Measurements from ENCODE around the gene KRT82.

The KRT82 gene

DNA sequence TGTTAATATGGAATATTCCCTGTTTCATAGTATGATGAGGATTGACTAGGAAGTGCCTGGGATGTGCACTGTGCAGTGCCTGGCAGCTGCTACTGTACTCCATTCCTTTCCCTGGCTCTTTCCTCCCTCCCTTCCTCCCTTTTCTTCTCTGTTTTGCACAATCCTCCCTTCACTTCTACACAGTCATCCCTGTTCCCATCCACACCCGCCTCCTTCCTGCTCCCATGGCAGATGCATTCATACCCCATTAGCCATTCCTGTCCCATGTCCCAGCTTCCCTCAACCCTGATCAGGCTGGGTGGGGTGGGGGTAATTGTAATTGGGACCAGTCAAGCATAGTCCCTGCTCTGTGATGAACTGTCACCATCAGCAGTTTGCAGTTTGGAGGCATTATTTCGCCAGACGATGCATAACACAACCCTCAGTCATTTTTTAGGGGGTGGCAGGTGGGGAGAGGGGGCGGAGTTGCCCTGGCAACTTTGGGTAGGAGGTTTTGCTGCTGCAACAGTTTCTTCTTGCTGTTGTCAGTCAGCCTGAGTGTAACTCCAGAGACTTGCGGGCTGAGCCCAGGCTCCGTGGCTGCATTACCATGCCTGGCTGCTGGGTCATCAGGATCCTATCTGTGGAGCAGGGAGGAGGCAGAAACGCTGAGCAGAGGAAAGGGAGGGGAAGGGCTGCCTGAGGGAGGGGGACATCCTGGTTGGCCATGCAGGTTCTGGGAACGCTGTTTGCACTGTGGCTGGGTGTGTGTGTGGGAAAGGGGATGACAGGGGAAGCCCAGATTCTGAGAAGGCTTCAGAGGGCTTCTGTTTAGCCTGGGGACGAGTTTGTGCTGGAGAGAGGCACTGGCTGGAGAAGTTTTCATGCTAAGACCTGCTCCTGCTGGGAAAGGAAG is 16.6 kb downstream of the KRT82 start:
- no peak for FAIRE-seq
- DNase-seq (ENCODE audit: extremely low spot score, insufficient read length, low read depth), result no peak

DNA sequence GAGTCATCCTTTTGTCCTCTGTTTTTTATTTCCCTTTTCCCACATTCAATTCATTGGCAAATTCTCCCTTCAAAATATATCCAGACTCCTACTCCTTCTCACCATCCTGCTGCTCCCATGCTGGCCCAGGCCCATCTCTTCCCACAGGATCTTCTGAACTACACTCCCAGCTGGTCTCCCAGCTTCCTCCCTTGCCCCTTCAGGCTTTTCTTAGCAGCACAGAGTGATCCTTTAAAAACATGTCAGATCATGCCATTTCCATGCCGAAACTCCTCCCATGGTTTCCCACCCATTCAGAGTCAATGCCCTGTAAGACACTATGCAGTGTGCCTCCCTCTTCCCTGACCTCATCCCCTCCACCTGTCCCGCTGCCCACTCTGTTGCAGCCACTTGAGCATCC is 18.3 kb downstream of the KRT82 start:
- DNase-seq (ENCODE audit: extremely low spot score, insufficient read length, low read depth) (no peak), FAIRE-seq (no peak)

DNA sequence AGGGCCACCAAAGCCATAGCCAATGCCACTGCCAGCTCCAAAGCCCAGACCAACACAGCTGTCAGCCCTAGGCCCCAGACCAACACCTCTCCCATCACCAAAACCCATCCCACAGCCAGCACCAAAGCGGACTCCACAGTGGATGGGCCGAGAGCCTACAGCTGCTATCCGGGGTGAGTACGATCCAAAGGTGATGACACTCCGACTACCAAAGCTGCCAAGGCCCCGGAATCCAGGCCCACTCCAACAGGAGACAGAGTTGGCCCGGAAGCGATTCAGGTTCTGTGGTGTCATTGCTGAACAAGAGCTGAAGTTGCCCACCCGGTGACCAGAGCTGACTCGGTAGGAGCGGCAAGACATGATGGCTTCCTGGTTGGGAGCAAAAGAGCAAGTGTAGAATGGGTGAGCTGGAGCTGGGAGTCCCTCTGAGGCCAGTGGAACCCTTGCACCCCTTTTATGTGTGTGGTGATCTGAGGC is 20.9 kb downstream of the KRT82 start, which contains the start of gene KRT84:
TSS of gene KRT84 (minus strand) at position 427 of the 477 bp plus-strand sequence. CDS start at position 360, 67 bp downstream.
- FAIRE-seq (no peak), DNase-seq (ENCODE audit: extremely low spot score, insufficient read length, low read depth) (no peak)

DNA sequence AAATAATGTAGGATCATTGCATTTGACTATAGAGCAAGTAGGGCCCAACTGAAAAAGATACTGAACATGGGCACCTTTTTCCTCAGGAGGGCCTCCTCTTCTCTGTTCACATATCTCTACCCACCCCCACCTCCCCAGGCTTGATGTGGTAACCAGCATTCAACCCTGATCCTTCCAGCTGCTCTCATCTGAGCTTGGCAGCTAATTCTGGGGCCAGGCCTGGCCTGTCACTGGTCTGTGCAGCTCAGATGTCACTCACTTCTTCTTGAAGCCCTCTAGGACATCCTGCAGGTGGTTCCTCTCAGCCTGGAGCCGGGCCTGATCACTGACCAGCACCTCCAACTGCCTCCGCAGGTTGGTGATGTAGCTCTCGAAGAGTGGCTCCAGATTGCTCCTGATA is 22.8 kb downstream of the KRT82 start:
- no peak for FAIRE-seq
- DNase-seq (ENCODE audit: extremely low spot score, insufficient read length, low read depth), result no peak

DNA sequence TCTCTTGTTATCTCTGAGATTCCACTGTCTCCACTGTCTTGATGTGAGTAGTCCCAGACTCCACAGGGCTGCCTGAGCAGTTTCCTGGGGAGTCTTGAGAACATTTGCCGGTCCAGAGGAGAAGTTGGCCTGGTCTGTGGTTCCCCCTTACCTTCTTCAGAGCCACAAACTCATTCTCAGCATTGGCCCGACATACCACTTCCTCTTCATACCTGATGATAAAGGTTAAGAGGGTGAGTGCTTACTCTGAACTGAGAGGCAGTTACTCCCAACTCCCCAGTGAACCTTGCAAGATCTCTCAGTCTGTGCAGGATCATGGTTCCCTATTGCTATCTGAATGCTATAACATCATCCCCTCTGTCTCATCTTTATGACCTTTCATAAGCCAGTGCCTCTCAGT is 23.3 kb downstream of the KRT82 start:
- DNase-seq (ENCODE audit: extremely low spot score, insufficient read length, low read depth), result no peak
- no peak for FAIRE-seq

DNA sequence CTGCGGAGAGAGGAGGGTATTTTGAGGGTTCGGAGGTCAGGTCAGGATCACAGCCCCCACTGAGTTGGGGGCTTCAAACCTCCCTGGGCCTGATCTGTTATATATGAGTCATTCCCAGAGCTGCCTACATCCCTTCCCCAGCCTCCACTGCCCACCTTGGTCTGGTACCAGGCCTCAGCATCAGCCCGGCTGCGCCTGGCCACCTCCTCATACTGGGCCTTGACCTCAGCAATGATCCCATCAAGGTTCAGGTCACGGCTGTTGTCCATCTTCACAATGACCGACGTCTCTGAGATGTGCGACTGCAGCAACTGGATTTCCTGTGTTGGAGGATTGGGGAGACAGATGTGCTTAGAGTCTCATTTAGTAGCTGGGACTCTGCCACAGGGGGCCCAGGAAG is 24.9 kb downstream of the KRT82 start:
- DNase-seq (ENCODE audit: extremely low spot score, insufficient read length, low read depth) (no peak), FAIRE-seq (no peak)

DNA sequence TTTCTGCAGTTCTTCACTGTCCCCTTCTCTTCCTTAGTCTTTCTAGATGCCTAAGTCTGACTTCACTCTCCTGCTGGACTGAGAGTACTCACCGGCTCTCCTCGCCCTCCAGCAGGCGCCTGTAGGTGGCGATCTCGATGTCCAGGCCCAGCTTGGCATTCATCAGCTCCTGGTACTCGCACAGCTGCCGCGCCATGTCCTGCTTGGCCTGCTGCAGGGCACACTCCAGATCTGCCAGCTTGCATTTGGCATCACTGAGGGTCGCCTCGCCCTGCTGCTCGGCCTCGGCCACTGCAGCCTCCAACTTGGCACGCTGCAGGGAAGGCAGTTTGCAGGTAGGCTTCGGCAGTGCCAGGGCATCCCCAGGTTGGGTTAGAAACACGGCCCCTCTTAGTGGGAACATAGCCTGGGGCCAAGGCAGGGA is 25.9 kb downstream of the KRT82 start:
- FAIRE-seq (no peak), DNase-seq (ENCODE audit: extremely low spot score, insufficient read length, low read depth) (no peak)

DNA sequence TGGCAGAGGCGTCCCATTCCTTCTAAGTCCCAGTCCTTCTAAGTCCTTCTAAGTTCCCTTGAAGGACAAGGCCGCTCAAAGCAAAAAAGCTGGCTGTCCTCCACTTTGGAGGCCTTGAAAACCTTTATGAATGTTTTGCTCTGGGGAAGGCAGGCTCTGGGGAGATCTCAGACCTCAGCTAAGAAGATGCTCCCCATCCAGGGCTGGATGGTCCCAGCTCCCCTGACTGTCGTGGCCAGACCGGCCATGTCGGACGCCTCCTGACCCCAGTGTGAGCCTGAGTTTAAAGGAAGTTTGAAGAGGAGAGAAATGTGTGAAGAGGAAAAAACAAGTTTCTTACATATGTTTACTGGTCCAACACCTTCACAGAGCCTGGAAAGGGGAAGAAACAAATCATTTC is 26.6 kb downstream of the KRT82 start:
- FAIRE-seq (no peak), DNase-seq (ENCODE audit: extremely low spot score, insufficient read length, low read depth) (no peak)

DNA sequence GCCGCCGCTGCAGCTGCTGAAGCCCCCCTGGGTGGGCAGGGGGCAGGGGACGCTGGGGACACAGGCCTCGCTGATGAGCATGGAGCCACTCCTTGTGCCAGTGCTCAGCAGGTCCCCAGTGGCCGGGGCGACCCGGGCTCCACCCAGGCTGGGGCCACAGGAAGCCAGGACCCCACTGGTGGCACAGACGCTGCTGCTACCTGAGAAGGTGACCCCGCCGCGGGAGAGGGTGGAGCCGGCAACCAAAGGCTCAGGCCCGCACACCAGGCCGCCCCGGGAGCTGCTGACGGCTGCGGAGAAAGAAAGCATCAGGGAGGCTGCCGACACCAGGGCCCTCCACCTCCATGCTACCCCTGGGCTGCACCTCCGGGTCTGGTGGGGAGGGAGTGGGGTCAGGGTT is 28.0 kb downstream of the KRT82 start:
- DNase-seq (ENCODE audit: extremely low spot score, insufficient read length, low read depth), result no peak
- FAIRE-seq, result no peak

DNA sequence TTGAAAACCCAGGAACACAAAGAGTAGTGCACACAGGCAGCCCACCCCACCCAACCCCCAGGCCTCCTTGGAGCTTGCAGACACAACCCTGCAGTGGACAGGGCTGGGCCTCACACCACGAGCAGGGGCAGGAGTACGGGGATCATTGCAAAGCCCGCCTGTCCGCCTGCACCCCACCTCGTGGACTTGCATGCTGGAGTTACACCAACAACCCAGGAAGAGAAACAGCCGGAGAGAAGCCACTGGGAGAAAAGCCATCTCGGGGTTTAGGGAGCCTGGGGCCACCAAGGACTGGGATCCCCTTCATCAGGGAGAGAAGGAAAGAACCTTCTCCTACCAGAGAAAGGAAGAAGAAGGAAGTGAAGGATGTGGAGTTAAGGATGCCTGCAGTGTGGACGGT is 28.9 kb downstream of the KRT82 start:
- FAIRE-seq, result no peak
- no peak for DNase-seq (ENCODE audit: extremely low spot score, insufficient read length, low read depth)

DNA sequence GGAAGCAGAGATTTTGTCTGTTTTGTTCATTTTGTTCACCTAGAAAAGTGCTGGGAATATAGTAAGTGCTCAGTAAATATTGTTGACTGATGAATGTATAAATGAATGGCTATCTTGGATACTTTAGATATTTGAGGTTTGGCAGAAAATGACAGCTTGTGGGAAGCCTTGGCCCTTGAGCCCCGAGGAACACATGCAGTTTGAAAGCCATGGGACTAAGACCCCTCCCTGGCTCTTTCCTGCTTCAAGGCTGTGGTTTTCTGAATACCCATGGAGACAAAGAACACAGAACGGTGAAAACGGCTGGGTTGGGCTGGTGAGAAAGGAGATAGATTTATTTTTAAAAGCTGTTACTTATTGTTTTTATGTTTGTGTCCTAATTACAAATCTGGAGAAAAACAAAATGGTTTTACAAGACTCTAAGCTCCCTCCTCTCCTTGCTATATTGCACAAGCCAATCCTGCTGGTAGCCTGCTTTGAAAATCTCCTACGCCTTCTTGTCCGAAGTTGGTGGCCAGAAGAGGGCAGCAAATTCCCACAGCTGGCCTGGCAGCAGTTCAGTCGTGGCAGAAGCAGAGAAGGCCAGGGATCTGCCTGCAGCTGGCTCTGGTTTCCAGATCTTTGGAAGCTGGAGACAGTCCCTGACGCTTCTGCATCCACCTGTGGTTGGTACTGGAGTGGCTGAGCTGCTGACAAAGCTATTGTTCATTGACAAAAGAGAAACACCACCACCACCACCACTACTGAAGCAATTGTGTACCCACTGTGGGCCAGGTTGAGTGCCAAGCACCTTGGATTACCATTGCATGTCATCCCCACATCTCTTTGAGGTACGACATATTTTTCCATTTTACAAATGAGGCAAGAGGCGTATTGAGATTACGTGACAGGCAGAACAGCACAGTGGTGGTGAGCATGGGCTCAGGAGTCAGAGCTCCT is 33.6 kb downstream of the KRT82 start:
- DNase-seq (ENCODE audit: extremely low spot score, insufficient read length, low read depth) (peak; percentile 45), FAIRE-seq (peak; percentile 80)

DNA sequence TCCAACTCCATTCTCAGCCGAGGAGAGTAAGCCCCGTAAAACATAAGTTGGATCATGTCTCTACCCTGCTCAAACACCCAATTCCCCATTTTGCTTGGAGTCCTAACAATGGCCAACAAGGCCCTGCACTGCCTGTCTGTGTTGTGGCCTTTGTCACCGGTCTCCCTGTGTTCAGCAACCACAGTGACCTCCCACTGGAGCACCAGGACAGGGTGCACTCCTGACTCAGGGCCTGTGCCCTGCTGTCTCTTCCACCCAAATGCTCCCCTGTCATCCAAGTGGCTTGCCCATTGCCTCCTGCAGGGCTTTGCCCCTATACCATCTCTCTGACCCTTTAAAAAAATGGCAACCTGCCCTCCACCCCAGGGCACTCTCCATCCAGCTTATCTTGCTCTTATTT is 34.4 kb downstream of the KRT82 start:
- FAIRE-seq (no peak), DNase-seq (ENCODE audit: extremely low spot score, insufficient read length, low read depth) (no peak)

DNA sequence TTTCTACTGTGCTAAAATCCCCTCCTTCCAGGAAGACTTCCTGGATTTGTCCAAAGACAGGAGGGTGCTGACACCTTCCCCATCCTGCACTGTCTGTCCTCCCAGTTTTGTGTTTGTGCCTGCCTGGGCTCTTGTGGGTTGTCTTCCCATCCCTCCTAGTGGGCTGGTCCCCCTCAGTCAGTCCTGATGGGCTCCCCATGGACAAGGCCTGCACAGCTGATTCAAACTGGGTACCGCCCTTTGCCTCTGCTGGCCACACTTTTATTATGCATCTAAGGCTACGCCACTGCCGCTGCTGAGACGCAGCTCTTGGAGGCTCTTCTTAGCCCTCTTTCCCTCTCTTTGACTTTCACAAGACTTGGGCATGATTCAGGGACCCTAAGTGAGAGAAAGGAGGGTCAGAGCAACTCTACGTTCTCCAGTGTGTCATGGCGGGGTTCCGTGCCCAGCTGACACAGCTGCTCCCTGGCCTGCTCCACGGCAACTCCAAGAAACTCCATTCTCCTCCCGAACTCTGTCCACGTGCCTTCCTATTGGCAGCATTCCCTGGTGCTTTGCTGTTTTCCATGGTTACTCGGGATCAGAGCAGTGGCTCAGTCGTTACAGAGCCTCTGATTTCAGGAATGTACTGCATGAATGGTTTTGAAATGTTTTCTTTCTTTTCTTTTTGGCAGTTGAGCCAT is 35.1 kb downstream of the KRT82 start:
- FAIRE-seq (no peak), DNase-seq (ENCODE audit: extremely low spot score, insufficient read length, low read depth) (no peak)

DNA sequence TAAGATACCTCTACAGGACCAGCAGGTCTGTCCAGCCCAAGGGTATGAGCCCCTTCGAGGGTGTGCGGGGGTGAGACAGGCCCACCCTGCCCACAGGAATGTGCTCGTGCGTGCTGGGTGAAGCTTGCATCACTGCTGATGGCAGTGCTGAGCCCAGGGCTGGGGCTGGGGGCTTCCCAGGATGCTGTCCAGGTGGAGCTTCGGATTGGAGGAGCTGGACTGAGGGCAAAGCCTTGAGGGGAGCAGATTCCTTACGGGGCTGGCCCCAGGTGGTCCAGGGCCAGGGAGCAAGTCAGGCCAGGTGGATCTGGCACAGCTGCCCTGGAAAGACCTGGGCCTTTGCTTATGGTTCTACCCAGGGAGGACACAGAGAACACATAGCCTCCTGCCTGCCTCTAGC is 36.3 kb downstream of the KRT82 start:
- FAIRE-seq, result no peak

DNA sequence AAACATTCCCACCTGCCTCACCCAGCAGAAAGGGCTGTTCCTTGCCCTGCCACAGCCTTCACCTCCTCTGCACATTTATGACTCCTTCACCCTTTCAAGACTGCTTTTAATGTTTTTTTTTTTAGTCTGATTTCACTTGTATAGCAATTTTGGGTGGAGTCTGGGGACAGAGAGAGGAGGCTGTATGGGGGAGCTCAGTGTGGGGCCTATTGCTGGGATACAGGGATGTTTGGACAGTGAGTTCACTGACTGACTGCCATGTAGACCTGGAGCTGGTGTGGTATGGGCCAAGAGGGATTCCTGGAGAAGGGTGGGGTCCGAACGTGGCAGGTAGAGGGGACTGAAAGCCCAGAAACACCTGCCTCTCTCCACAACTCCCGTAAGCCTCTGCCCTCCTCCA is 36.9 kb downstream of the KRT82 start:
- DNase-seq (ENCODE audit: extremely low spot score, insufficient read length, low read depth) (no peak), FAIRE-seq (no peak)

More for the DNA sequence above, 36.3 kb downstream of the KRT82 start:
- no peak for DNase-seq (ENCODE audit: extremely low spot score, insufficient read length, low read depth)

DNA sequence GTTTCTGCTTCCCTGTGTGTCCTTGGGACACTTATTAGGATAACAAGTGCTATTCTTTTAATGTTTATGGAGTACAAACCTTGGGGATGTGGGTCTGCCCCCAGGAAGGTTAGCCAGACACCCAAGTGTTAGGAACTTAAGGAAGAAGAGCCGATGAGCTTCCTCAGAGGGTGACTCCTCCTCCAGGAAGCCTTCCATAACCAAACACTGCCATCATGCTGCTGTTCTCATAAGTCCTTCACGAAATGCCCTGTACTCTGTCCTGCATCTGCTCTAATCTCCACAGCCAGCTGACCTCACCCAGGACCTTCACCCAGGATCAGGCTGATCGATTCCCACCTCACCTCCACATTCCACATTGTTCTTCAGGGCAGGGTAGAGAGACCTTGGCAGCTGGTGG is 37.6 kb downstream of the KRT82 start:
- DNase-seq (ENCODE audit: extremely low spot score, insufficient read length, low read depth), result no peak
- no peak for FAIRE-seq

DNA sequence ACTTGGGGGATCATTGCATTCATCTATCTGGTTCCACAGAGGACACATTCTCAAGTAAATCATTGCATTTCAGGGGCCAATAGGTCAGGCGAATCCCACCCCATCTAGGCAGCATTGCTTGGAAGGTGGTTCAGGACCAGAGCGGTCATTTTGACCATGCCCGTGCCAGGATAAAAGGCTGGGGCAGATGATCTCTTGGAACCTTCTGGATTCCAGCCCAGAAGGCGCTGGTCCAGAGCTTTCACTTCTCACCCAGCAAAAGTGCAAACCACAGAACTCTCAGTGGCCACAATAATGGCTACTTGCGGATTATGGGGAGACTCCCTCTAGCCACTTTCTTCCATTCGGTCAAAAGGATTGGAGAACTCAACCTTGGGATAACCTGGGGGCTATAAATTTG is 38.3 kb downstream of the KRT82 start:
- no peak for FAIRE-seq
- DNase-seq (ENCODE audit: extremely low spot score, insufficient read length, low read depth), result no peak

DNA sequence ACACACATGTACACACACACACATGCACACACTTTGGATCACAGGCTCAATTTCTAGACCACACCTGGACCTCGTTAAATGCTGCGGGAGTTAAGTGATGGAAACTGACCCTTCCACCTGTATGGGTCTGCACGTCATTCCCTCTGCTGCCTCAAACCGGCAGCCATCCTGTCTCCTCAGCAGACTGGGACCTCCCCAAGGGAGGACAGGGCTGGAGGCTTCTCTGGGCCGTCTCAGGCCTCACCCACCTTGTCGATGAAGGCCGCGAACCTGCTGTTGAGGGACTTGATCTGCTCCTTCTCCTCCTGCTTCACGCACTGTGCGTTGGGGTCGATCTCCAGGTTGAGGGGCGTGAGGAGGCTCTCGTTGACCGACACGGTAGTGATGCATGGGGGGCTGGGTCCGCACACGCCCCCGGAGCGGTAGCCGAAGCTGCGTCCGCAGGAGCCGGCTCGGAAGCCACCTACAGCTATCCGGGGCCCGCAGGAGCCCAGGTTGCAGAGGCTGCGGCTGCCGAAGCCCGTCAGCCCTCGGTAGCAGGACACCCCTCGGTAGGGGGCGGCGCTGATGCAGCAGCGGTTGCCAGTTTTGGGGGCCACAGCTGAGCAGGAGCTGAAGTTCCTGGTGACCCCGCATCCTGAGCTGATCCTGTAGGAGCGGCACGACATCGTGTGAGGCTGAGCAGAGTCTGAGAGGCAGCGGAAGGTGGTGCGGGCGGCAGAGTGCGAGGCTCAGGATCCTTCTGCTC is 39.2 kb downstream of the KRT82 start, which contains the start of gene KRT85:
TSS of gene KRT85 (minus strand) at position 744 of the 748 bp plus-strand sequence. CDS start at position 668, 76 bp downstream.
- DNase-seq (ENCODE audit: extremely low spot score, insufficient read length, low read depth) (no peak), FAIRE-seq (no peak)

DNA sequence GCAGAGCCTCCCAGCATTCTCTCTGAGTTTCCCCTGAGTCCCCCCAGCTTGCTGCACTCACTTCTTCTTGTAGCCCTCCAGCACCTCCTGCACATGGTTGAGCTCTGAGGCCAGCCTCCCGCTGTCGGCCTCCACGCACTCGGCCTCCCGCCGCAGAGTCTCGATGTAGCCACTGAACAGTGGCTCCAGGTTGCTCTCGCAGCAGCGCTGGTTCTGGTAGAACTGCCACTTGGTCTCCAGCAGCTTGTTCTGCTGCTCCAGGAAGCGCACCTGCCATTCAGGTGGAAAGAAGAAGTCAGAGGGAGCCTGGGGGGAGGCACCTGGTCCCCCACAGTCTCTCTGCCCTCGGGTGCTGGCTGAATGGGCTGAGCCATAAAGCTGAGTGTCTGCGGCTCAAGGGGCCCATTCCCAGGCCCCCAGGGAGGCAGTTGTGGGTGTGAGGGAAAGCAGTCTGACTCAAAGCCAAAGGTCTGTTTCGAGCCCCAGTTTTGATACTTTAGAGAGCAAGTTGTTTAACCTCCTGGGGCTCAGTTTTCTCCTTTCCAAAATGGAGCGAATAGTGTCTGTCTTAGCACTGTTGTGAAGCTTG is 41.1 kb downstream of the KRT82 start:
- FAIRE-seq (no peak), DNase-seq (ENCODE audit: extremely low spot score, insufficient read length, low read depth) (no peak)
